ENCODE measurements around the gene TRHDE.
A peak's percentile ranks its signal among the peaks of the same experiment; 100 is the strongest.

TRHDE gene

DNA sequence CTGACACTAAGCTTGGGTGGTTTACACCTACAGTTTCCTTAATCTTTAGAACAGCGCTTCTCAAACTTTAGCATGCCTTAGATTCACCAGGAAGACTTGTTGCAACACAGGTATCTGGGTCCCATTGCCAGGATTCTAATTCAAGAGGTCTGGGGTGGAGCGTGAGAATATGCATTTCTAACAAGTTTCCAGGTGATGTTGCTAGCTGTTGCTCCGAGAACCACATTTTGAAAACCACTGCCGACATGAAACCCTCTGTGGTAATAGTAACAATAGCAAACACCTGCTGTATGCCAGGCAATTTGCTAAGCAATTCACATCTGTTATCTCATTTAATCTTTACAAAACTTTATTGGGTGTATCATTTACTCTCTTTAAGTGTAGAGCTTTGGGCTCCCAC is 58.6 kb downstream of the TRHDE start:
- TF ChIP-seq, protein P1, sequence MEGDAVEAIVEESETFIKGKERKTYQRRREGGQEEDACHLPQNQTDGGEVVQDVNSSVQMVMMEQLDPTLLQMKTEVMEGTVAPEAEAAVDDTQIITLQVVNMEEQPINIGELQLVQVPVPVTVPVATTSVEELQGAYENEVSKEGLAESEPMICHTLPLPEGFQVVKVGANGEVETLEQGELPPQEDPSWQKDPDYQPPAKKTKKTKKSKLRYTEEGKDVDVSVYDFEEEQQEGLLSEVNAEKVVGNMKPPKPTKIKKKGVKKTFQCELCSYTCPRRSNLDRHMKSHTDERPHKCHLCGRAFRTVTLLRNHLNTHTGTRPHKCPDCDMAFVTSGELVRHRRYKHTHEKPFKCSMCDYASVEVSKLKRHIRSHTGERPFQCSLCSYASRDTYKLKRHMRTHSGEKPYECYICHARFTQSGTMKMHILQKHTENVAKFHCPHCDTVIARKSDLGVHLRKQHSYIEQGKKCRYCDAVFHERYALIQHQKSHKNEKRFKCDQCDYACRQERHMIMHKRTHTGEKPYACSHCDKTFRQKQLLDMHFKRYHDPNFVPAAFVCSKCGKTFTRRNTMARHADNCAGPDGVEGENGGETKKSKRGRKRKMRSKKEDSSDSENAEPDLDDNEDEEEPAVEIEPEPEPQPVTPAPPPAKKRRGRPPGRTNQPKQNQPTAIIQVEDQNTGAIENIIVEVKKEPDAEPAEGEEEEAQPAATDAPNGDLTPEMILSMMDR (conservative IDR thresholded peaks at IDR 0.05; ENCODE audit: low read length): no peak
- H3K4me3 ChIP-seq (ENCODE audit: low read length): no peak overlapping the region
- DNase-seq (ENCODE audit: low read depth): no peak

DNA sequence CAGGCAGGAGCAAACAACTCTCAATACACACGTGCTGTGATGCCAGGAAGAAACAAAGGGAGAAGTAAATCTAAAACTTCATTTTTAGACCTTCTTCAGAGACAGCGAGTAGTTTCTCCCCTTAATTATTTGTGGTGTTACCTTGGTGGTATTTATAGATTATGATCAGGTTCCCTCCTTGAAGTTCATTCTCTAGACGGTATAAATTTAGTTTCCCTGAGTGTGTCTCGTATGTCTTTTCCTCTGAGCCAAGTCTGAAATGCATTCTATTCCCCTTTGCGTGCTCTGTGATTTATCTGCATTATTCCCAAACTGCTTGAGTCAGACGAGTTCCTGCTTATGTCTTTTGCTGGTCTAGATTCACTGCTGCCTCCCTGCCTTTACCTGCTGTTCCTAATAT is 65.2 kb downstream of the TRHDE start:
- DNase-seq (ENCODE audit: low read depth): no peak
- TF ChIP-seq, protein P1 (conservative IDR thresholded peaks at IDR 0.05; ENCODE audit: low read length): no peak
- H3K4me3 ChIP-seq (ENCODE audit: low read length): no peak overlapping the region

DNA sequence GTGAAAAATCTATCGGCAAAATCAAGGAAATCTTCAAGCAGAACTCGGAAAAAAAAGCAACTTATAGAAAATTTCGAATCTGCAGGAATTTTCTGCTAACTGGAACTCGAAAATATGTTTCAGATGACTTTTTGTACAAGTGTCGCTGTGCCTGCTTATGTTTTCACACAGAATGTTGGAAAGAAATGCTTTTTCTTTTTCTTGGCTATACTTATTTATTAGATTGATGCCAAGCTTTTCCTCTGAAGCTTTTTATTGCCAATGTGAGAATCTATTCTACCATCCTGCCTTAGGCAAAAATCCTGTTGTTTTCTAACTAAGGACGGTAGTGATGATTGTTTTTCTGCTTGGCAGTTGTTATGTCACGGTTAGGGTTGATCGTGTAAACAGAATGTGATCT is 65.8 kb downstream of the TRHDE start:
- H3K4me3 ChIP-seq (ENCODE audit: low read length): no peak overlapping the region
- no peak for DNase-seq (ENCODE audit: low read depth)
- TF ChIP-seq, protein P1 (conservative IDR thresholded peaks at IDR 0.05; ENCODE audit: low read length): no peak

DNA sequence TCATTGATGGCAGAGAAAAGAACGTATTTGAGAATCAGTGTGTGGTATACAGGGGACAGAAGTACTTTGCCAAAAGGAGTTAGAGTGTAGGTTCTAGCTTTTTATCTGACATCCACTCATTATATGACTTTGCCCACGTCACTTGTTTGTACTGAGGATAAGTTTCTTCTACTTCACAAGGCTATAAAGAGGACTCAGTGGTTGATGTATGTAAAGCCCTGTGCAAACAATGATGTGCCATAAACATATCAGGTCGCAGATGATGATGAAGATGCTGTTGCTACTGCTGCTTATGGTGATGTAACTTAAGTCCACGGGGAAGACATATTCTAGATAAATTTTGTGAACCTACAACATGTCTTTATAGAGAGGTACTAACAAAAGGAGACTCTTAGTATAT is 66.3 kb downstream of the TRHDE start:
- TF ChIP-seq, protein P1 (conservative IDR thresholded peaks at IDR 0.05; ENCODE audit: low read length): no peak
- DNase-seq (ENCODE audit: low read depth): no peak
- no peak overlapping the region for H3K4me3 ChIP-seq (ENCODE audit: low read length)

DNA sequence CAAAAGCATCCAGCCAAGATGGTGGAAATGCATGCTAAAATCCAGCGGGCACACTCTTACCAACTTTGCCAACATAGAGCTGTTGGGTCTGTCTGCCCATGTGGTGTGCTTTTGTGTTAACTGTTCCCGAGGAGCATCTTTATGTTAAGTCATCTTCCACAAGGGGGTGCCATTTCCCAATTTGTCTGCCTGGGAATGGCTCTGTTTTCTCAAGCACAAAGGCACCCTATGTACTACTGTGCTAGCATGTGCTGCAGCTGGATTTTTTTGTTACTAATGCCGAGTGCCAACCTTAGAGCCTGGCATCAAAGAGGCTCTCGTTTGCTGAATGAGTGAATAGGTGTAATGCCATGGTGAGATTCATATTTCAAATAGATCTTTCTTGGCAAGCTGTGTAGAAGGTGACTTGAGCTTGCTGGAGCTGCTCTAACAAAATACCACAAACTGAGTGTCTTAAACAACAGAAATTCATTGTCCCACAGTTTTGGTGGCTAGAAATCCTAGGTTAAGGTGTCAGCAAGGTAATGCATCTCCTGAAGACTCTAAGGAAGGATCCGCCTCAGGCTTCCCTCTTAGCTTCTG is 74.3 kb downstream of the TRHDE start:
- TF ChIP-seq, protein P1 (conservative IDR thresholded peaks at IDR 0.05; ENCODE audit: low read length): peak; percentile 55
- peak; percentile 61 for DNase-seq (ENCODE audit: low read depth)
- H3K4me3 ChIP-seq (ENCODE audit: low read length): no peak overlapping the region

DNA sequence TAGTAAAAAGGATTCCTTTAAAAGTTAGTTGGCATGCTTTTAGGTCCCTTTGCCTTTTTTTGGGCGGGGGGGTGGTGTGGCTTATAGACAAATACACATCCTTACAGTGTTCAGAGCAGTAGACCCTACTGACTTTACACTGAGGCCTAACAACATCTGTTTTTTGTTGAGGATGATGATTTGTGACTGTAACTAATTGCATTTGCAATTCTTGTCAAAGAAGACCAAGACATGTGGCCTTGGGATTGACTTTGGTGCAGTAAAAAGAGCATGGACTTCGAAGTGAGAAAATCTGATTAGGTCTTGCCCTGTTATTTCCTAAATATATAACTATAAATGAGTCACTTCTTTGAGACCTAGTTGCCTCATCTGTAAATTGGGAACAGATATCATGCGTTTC is 77.3 kb downstream of the TRHDE start:
- TF ChIP-seq, protein P1 (conservative IDR thresholded peaks at IDR 0.05; ENCODE audit: low read length): no peak
- DNase-seq (ENCODE audit: low read depth): no peak
- no peak overlapping the region for H3K4me3 ChIP-seq (ENCODE audit: low read length)

DNA sequence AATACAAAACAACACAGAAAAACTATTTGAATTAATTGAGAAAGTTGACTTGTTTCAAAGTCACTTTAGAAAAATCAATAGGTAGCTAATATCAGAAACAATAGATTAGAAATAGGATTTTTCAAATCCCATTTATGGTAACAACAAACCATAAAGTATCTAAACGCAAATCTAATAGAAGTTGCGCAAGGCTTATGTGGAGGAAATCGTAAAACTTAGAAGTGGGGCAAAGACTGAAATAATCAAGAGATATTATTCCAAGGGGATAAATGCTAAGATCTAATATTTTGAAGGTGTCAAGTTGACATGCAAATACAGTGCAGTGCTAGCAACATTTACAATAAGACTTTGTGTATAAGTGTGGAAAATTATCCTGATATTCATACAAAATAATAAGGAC is 87.2 kb downstream of the TRHDE start:
- TF ChIP-seq, protein P1 (conservative IDR thresholded peaks at IDR 0.05; ENCODE audit: low read length): no peak
- H3K4me3 ChIP-seq (ENCODE audit: low read length): no peak overlapping the region
- no peak for DNase-seq (ENCODE audit: low read depth)
